T-helper 1 cell treated with Interleukin-12 subunit alpha and Interleukin-12 subunit beta and Interleukin-4 antibody, amounts not matched to agents 30 ng/mL and 1 ng/mL, for 36 hours (primary cell): ENCODE results near the gene RFNG. TPM values are rescaled to one million over a fixed set of nuclear protein-coding genes. Genes with fewer than 3 reads are reported as not detected.

Experiments
- intact Hi-C: fragments of 100-400 bp; cut with micrococcal nuclease; formaldehyde crosslinking; loops from one replicate; pipeline ENCODE4 v1.15.1; 2024
- total RNA-seq: library from RNA; stranded (reverse); gene quantifications from 2 replicates; pipeline ENCODE4 v1.2.3, GENCODE V29; 2022

The RFNG gene
- total RNA-seq, 1 donor from 2014 or later: 26.7 TPM

DNA sequence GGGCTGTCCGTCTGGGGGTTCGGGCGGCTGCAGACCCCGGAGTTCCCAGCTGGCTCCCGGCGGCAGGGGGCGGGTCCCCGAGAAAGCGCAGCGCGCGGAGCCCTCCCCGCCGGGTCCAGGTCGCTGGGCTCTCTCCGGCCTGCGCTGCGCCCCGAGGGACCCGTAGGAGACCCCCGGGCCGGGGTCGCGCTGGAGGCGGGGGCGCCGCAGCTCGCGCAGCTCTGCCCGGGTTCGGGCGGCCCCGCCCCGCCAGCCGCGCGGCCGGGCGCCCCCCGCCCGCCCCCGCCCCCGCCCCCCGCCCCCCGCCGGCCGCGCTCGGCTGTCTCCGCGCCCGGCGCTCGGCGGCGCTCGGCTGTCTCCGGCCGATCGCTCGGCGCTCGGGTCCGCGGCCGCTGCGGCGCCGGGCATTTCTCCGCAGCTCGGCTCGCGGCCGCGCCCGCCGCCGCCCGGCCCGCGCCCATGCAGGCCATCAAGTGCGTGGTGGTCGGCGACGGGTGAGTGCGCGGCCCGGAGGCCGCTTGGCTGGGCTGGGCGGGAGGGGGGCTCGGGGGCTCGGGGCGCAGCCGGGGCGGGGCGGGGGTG lies 20.2 kb downstream of the RFNG start, which contains the start of gene RAC3:
RAC3 (plus strand) TSS at position 376 of the 582 bp plus-strand sequence; CDS start at position 460, 84 bp downstream.
- intact Hi-C loops: loop anchor here (1.0 to 10.0 kb wide), 3 partner anchors 8 to 553 kb away; partner anchors contain the start of gene LRRC45

DNA sequence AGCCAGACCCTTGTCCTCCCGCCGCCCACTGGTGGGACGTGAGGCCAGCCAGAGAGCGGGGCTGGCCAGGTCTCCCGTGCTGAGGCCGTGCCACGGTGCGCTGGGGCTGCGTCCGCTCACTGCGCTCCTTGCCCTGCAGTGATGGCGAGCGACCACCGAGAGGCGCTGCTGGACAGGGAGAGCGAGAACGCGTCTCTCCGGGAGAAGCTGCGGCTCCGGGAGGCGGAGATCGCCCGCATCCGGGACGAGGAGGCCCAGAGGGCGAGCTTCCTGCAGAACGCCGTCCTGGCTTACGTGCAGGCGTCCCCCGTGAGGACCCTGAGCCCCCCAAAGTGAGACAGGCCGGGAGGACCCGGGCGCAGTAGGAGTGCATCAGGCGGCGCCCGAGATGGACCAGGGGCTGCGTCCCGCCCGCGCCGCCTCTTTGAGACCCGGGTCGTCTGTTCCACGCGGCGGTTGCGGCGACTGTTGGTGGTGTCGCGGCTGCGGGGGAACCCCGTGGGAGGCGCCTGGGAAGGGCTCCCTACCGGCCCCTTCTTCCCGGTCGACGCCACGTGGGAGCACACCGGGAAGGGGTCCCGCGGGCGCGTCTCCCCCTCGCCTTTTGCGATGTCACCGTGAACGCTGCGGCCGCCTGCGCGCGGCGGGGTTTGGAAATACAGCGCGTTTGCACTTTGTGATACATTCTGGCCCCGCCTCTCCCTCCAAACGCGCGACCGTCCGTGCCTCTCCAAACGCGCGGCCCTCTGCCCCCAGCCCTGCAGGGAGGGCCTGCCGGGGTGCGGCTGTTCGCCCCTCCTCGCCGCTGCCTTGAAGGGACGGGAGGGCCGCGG lies 20.9 kb downstream of the RFNG start:
- intact Hi-C loops: loop anchor here (1.0 to 10.0 kb wide), 5 partner anchors 7 to 554 kb away; partner anchors contain the start of gene LRRC45

- intact Hi-C loops: loop anchor here (1.0 to 10.0 kb wide), 4 partner anchors 124 to 555 kb away; no protein-coding TSS in a partner anchor
These were observed 21.6 kb downstream of the RFNG start for GRCh38 chr17:82029990-82030469.

GRCh38 chr17:82029391-82029790 lies 22.2 kb downstream of the RFNG start:
- intact Hi-C loops: no loop called here

DNA sequence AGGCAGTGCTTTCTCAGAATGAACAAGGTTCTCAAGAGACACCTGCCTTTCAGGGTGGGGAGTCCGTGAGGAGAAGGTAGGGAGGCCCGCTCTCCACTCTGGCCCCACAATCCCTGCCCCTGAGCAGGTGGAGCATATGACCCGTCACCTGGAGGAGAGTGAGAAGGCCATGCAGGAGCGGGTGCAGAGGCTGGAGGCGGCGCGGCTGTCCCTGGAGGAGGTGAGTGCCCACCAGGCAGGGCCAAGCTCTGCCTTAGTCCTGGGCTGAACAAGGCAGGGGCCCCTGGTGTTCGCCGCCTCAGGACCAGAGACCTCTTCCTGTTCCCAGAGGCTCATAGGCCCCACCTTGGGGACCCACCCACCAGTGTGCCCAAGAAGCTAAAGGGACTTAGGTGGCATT lies 22.6 kb downstream of the RFNG start:
- intact Hi-C loops: no loop called here

- intact Hi-C loops: no loop called here
These were observed 23.4 kb downstream of the RFNG start for GRCh38 chr17:82028246-82028645.

GRCh38 chr17:82025401-82026107 lies 26.1 kb downstream of the RFNG start:
- intact Hi-C loops: no loop called here

DNA sequence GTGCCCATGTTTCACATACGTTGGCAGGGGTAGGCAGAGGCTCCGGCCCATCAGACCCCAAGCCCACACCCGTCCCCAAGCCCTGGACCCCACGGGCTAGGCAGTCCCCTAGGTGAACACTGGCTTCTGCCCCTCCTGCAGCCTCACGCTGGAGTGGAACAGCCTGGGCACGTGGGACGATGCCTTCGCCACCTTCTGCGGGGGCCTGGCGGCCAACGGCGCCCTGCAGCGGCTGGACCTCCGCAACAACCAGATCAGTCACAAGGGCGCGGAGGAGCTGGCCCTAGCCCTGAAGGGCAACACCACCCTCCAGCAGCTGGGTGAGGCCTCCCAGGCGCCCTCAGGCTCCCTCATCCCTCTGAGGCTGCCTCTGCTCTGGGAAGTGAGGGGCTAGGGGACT lies 26.8 kb downstream of the RFNG start:
- intact Hi-C loops: loop anchor here (5.0 kb wide), 3 partner anchors 42 to 513 kb away; partner anchors contain the start of genes ACTG1, DUS1L and PCYT2

DNA sequence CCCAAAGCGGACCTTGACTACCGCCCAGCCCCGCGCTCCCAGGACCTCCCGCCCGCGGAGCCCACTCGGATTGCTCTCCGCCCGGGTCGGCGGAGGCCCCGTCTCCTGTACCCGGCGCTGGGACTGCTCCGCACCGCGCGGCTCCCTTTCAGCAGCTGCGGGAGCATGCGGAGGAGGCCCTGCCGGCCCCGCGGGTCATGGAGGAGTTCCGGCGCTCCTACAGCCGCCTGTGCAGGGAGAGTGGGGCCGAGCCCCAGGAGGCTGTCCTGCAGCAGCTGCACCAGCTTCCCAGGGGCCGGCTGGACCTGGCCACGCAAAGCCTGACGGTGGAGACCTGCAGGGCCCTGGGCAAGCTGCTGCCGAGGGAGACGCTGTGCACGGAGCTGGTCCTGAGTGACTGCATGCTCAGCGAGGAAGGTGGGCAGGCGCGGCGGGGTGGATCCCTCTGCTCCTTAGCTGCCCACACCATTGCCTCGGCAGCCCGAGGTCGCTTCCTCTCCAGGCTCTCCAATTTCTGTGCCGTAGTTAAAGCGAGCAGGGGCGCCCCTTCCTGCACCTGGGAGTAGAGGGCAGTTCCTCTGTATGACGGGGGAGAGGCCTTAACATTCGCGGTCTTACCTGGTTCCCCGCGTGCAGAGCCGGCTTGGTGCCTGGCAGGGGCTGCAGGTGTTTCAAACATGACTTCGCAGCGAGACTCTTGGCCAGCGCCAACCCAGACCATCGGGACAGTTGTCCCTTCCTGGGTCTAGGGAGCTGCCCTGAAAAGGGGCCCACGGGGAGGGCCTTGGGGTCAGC lies 28.0 kb downstream of the RFNG start:
- intact Hi-C loops: loop anchor here (1.0 to 5.0 kb wide), 15 partner anchors 8 to 693 kb away; partner anchors contain the start of genes ACTG1, ALYREF, ANAPC11 and ASPSCR1

- intact Hi-C loops: loop anchor here (1.0 to 5.0 kb wide), 15 partner anchors 8 to 693 kb away; partner anchors contain the start of genes ACTG1, ALYREF, ANAPC11 and ASPSCR1
These were observed 28.6 kb downstream of the RFNG start, which contains the start of gene LRRC45 for GRCh38 chr17:82022981-82023446. TSS of gene LRRC45 (plus strand) at chr17:82023305. CDS start at chr17:82023644, 339 bp downstream.

- intact Hi-C loops: loop anchor here (2.0 to 5.0 kb wide), 4 partner anchors 45 to 510 kb away; partner anchors contain the start of genes ACTG1, DUS1L and PCYT2
These were observed 29.2 kb downstream of the RFNG start, which contains the start of gene CENPX for GRCh38 chr17:82022310-82022980. TSS of gene CENPX (minus strand) at chr17:82022878. CDS start at chr17:82022861, 17 bp downstream.

- intact Hi-C loops: loop anchor here (1.0 to 5.0 kb wide), 5 partner anchors 45 to 510 kb away; partner anchors contain the start of genes ACTG1, DUS1L and PCYT2
These were observed 29.7 kb downstream of the RFNG start for GRCh38 chr17:82021900-82022309.

DNA sequence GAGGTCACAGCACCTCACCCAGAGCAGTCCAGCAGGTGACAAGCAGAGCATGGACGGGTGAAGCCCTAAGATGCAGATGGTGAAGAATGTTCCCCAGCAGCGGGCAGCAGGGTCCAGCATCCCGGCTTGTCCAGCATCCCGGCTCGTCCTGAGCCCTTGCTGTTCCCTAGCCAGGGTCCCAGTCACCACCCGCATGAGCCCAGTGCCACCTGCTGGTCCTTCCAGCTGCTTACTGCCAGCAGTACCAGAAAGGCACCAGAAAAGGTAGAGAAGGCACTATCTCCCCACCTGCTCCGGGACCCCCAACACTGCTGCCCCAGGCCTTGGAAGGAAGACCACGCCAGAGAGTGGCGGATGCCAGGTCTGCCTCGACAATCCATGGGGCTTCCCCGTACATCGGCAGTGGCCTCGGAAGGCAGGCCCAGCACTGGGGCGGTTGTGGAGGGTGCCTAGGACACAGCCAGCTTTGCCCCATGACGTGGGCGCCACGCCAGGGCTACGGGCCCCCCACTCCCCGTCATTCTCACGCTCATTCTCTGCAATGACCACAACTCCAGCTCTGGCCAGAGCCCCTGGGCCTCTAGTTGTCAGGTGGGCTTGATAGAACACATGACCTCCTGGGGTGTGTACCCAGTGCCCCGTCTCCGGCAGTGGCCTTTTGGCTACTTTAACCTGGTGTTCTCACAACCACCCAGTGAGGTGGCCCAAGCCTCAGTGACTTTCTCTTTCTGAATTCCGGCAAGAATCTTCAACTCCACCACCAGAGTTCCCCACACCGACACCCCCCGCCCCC lies 30.3 kb downstream of the RFNG start:
- intact Hi-C loops: loop anchor here (1.0 to 5.0 kb wide), 4 partner anchors 46 to 509 kb away; partner anchors contain the start of genes ACTG1, DUS1L and PCYT2

DNA sequence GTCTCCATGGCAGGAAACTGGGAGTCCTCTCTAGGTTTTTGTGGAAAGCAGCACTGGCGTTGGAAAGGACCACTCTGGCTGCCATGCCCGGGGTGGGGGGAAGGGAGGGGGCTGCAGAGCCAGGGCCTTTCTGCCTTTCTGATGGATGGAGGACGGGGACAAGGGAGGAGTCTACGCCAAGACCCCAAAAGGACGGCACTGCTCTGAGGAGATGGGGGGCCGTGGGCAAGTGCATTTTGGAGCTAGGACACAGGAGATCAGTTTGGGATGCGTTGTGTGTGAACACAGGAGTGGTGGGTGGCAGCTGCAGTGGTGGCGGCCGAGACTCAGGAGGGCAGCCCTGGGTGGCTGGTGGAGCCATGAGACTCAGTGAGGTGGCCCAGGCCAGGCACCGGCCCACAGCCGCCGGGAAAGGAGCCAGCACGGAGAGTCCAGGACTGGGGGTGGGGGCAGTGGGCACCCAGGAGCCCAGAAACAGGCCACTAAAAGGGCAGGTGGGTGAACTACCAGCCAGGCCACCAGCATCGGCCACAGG lies 31.0 kb downstream of the RFNG start:
- intact Hi-C loops: loop anchor here (1.0 to 5.0 kb wide), 4 partner anchors 47 to 508 kb away; partner anchors contain the start of genes ACTG1, DUS1L and PCYT2

DNA sequence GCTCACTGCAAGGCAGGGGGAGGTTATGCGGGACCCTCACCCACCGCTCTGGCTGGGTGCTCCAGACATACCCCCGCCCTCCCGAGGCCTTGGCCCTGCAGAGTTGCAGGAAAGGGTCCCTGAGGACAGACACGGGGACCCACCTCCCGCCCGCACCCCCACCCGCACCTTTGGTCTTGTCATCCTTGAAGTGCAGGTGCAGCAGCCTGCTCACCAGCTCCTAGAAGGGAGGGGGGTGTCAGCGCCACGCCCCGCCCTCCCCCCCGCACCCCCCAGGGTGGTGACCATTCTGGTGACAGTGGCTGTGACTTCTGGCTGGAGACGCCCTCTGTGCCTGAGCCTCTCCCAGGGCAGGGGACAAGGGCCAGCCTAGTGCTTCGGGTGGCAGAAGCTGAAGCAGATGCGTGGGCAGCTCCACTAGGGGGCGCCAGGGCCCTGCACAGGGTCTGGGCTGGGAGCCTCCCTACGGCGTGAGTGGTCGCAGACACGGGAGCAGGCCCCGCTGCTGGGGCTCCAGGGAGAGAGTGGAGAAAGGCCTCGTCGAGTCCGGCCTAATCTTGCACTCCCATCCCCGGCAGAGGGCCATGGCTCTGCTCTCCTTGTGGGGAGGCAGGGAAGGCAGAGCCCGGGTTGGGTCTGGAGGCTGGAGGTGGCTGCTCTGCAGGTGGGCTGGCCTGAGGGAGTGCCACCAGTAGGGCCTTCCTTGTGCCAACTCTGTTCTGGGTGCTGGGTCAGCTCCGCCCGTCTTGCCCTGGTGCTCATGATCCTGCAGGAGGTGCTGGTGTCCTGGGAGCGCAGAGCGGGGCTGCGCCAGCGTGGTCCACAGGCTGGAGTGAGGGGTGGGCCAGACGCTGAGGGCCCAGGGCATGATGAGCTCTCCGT lies 31.7 kb downstream of the RFNG start:
- intact Hi-C loops: loop anchor here (5.0 kb wide), 3 partner anchors 47 to 508 kb away; partner anchors contain the start of genes ACTG1, DUS1L and PCYT2

DNA sequence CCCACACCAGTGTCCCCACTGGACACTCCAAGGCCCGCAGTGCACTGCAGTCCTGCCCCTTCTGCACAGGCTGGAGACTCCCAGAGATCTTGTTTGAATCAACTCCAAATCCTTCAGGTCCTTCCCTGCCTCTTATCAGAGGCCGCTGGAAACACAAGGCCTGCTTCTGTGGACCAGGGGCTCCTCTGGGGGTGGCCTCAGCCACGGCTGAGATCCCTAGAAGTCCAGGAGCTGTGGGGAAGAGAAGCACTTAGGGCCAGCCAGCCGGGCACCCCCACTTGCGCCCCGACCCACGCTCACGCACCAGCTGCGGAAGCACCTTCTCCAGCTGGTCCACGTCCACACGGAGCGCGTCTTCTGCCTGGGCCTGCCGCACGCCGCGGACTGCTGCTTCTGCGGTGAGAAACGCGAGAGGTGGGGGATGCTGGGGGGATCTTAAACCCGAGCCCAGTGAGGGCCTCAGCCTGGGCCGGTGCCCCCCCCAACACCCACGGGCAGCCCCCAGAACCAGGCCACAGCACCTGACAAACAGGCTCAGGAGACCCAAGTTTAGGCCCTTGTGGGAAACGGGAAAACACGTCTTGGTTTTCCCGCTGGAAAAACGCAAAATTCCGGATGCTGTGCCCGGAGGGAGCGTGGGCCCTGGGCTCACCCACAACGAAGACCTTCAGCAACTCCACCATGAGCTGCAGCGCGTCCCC lies 32.5 kb downstream of the RFNG start:
- intact Hi-C loops: no loop called here
